ENCODE measurements around the gene GCGR.

DNA sequence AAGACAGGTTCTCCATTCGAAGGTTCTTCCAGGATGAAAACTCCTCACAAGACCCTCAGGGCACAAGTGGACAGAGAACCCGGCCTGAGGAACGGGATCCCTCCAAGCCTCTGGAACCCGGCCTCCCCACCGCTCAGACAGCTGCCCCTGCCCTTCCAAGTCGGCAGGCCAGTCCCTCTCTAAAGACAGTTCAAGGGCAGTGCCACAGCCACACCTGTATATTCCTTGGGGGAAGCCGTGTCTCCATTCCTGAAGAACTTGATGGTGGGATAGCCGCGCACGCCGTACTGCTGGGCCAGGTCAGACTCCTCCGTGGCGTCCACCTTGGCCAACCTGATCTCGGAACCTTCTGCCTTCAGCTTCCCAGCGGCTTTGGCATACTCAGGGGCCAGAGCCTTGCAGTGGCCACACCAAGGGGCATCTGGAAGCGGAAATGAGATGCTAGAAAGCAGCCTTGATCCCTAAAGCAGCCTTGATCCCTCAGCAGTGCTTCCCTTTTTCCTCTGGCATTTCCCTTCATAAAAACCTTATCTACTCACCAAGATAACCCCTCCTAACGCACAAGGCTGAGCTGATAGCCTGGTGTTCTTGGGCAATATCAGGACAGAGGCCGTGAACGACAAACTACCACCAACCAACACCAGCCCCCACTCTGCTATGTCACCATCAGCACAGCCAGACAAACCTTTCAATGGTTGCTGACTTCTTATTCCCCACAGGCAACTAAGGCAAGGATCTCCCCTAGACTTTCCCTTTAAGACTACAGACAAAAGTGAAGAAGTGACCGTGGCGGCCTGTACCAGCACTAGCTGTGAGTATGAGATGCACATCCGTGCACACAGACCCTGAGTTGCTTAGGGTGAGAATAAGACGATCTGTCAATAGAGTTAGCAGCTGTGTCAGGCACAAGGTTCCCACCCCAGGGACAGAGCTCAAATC, 55.3 kb downstream of the GCGR start:
- TF ChIP-seq, protein P1, sequence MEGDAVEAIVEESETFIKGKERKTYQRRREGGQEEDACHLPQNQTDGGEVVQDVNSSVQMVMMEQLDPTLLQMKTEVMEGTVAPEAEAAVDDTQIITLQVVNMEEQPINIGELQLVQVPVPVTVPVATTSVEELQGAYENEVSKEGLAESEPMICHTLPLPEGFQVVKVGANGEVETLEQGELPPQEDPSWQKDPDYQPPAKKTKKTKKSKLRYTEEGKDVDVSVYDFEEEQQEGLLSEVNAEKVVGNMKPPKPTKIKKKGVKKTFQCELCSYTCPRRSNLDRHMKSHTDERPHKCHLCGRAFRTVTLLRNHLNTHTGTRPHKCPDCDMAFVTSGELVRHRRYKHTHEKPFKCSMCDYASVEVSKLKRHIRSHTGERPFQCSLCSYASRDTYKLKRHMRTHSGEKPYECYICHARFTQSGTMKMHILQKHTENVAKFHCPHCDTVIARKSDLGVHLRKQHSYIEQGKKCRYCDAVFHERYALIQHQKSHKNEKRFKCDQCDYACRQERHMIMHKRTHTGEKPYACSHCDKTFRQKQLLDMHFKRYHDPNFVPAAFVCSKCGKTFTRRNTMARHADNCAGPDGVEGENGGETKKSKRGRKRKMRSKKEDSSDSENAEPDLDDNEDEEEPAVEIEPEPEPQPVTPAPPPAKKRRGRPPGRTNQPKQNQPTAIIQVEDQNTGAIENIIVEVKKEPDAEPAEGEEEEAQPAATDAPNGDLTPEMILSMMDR (IDR thresholded peaks at IDR 0.05), result no peak
- TF ChIP-seq POLR2AphosphoS5 (IDR thresholded peaks at IDR 0.05; ENCODE audit: low read depth, low read length) (no peak), TCF7L2 (IDR thresholded peaks at IDR 0.05; ENCODE audit: low read depth, low read length) (no peak)

Data from Panc1 (cell line).